HepG2 (cell line): Measurements from ENCODE around the gene RPL23. TPM values are rescaled to one million over a fixed set of nuclear protein-coding genes. Genes with fewer than 3 reads are reported as not detected.

Experiments used
- ARID5B ChIP-seq: IDR thresholded peaks from 2 replicates; pipeline ENCODE4 v1.4.0; 2020; ENCODE audit warnings: mild to moderate bottlenecking, missing genetic modification reagents
- ARNTL ChIP-seq: sonication (generic); formaldehyde crosslinking; IDR thresholded peaks from 2 replicates; pipeline ENCODE4 v1.4.0; 2020; ENCODE audit warnings: mild to moderate bottlenecking, missing genetic modification reagents
- ATF7-NPFF ChIP-seq: sonication (generic); formaldehyde crosslinking; IDR thresholded peaks from 2 replicates; pipeline ENCODE4 v1.8.1; 2023; ENCODE audit warnings: mild to moderate bottlenecking, low read depth, missing genetic modification reagents, moderate library complexity
- ATRX ChIP-seq: sonication (generic); formaldehyde crosslinking; IDR thresholded peaks from 2 replicates; pipeline ENCODE4 v1.4.0; 2020; ENCODE audit warnings: missing genetic modification reagents, borderline replicate concordance
- CCAR2 ChIP-seq: fragments of 200-400 bp; formaldehyde crosslinking; optimal IDR thresholded peaks from 2 replicates; pipeline ENCODE3; 2018; ENCODE audit warnings: low read depth, mild to moderate bottlenecking, low read length, moderate library complexity
- FOXM1 ChIP-seq: sonication (generic); formaldehyde crosslinking; IDR thresholded peaks from 2 replicates; pipeline ENCODE4 v1.5.0; 2020; ENCODE audit warnings: missing genetic modification reagents
- GFI1 ChIP-seq: sonication (generic); formaldehyde crosslinking; IDR thresholded peaks from 2 replicates; pipeline ENCODE4 v1.5.0; 2020; ENCODE audit warnings: missing genetic modification reagents, mild to moderate bottlenecking, borderline replicate concordance
- GMEB1 ChIP-seq: sonication (generic); formaldehyde crosslinking; IDR thresholded peaks from 2 replicates; pipeline ENCODE4 v1.5.1; 2020; ENCODE audit warnings: missing genetic modification reagents, mild to moderate bottlenecking, borderline replicate concordance
- NONO ChIP-seq, 2 experiments: fragments of 450-650 bp in 1 of 2; sonication (generic) in 1 of 2; formaldehyde crosslinking in 1 of 2; IDR thresholded peaks in 1 of 2; conservative IDR thresholded peaks in 1 of 2; 2 replicates each; pipeline versions ENCODE4 v1.6.1 to v1.8.0; 2017 to 2022; ENCODE audit warnings: mild to moderate bottlenecking in 1 of 2, missing genetic modification reagents in 1 of 2, moderate library complexity in 1 of 2
- RNF219 ChIP-seq: sonication (generic); formaldehyde crosslinking; IDR thresholded peaks from 2 replicates; pipeline ENCODE4 v1.5.0; 2020; ENCODE audit warnings: mild to moderate bottlenecking, missing genetic modification reagents
- TBP ChIP-seq: sonication (generic); formaldehyde crosslinking; IDR thresholded peaks from 2 replicates; pipeline ENCODE4 v1.5.0; 2020; ENCODE audit warnings: missing genetic modification reagents
- TP53 ChIP-seq: sonication (generic); formaldehyde crosslinking; conservative IDR thresholded peaks from 2 replicates; pipeline ENCODE4 v1.4.0; 2020; ENCODE audit warnings: missing genetic modification reagents
- ZNF235 ChIP-seq: sonication (generic); formaldehyde crosslinking; IDR thresholded peaks from 2 replicates; pipeline ENCODE4 v1.8.1; 2023; ENCODE audit warnings: mild to moderate bottlenecking, missing genetic modification reagents, borderline replicate concordance
- ZNF570 ChIP-seq: sonication (generic); formaldehyde crosslinking; IDR thresholded peaks from 2 replicates; pipeline ENCODE4 v1.4.0; 2020; ENCODE audit warnings: mild to moderate bottlenecking, missing genetic modification reagents, borderline replicate concordance
- ZNF749 ChIP-seq: sonication (generic); formaldehyde crosslinking; IDR thresholded peaks from 2 replicates; pipeline ENCODE4 v1.8.0; 2022; ENCODE audit warnings: mild to moderate bottlenecking, missing genetic modification reagents, moderate library complexity, borderline replicate concordance
- polyA plus RNA-seq, 8 experiments: library from polyadenylated mRNA; depleted of rRNA in 3 of 8; stranded (reverse) in 7 of 8; unstranded in 1 of 8; fragments of >200 nt; fragmentation: Illumina TruSeq in 4 of 8; extraction: Trizol in 4 of 8; gene quantifications; 2 replicates each; pipeline versions ENCODE4 v1.2.1 to v1.2.3, GENCODE V29; 2011 to 2016; ENCODE audit warnings: low read depth in 4 of 8, missing spikeins in 1 of 8, mixed read lengths in 1 of 8; ENCODE audit not compliant: insufficient read depth in 1 of 8
- total RNA-seq, 5 experiments: library from RNA; depleted of rRNA; stranded (reverse); fragments of >200 nt; fragmentation: Illumina TruSeq; extraction: Trizol; gene quantifications; 2 replicates each; pipeline ENCODE4 v1.2.3, GENCODE V29; 2016; ENCODE audit warnings: low read depth in 1 of 5
- TF ChIP-seq, protein P1 (sequence below): sonication (generic); formaldehyde crosslinking; IDR thresholded peaks from 2 replicates; pipeline ENCODE4 v1.5.1; 2020; ENCODE audit warnings: missing genetic modification reagents, mild to moderate bottlenecking, borderline replicate concordance

RPL23 gene
- total and polyA plus RNA-seq, 2 of the 13 experiments (the other 11 are each of a cell fraction or from before 2014, with no cell fraction given) = 2,790 to 4,860 TPM

GRCh38 chr17:38853292-38854219 lies at the start of gene RPL23 (continued):
- TF ChIP-seq RNF219 (CRISPR knock-in tag) (peak; percentile 66), ATRX (CRISPR knock-in tag) (no peak), GFI1 (peak; percentile 87), CCAR2 (no peak), ATF7-NPFF (CRISPR knock-in tag) (peak; percentile 90; the same call in 1 of the 2 replicates), GMEB1 (peak; percentile 85; the same call in 1 of the 2 replicates), ZNF570 (CRISPR knock-in tag) (0 out of 2 replicates have a peak, but pooled peaks have one; percentile 53), TBP (CRISPR knock-in tag) (0 out of 2 replicates have a peak, but pooled peaks have one; percentile 32), FOXM1 (CRISPR knock-in tag) (peak; percentile 45; the same call in 1 of the 2 replicates), ARNTL (CRISPR knock-in tag) (peak; percentile 97), ZNF749 (peak; percentile 81; the same call in 1 of the 2 replicates), NONO (IDR thresholded peaks at IDR 0.05) (no peak), NONO (CRISPR knock-in tag; conservative IDR thresholded peaks at IDR 0.05) (peak; percentile 94), ARID5B (CRISPR knock-in tag) (peak; percentile 64), TP53 (0 out of 2 replicates have a peak, but pooled peaks have one; percentile 63), ZNF235 (peak; percentile 73; the same call in 1 of the 2 replicates)
- TF ChIP-seq, protein P1, sequence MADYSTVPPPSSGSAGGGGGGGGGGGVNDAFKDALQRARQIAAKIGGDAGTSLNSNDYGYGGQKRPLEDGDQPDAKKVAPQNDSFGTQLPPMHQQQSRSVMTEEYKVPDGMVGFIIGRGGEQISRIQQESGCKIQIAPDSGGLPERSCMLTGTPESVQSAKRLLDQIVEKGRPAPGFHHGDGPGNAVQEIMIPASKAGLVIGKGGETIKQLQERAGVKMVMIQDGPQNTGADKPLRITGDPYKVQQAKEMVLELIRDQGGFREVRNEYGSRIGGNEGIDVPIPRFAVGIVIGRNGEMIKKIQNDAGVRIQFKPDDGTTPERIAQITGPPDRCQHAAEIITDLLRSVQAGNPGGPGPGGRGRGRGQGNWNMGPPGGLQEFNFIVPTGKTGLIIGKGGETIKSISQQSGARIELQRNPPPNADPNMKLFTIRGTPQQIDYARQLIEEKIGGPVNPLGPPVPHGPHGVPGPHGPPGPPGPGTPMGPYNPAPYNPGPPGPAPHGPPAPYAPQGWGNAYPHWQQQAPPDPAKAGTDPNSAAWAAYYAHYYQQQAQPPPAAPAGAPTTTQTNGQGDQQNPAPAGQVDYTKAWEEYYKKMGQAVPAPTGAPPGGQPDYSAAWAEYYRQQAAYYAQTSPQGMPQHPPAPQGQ (CRISPR knock-in tag) = 0 out of 2 replicates have a peak, but pooled peaks have one; percentile 88
